ENCODE data around the gene HOMEZ.
A peak's percentile ranks its signal among the peaks of the same experiment; 100 is the strongest.
"Not testable (repeated sequence)": the region's sequence is repeated elsewhere in the genome, so short reads cannot be mapped to it uniquely, and the experiment has no call there.

The HOMEZ gene

DNA sequence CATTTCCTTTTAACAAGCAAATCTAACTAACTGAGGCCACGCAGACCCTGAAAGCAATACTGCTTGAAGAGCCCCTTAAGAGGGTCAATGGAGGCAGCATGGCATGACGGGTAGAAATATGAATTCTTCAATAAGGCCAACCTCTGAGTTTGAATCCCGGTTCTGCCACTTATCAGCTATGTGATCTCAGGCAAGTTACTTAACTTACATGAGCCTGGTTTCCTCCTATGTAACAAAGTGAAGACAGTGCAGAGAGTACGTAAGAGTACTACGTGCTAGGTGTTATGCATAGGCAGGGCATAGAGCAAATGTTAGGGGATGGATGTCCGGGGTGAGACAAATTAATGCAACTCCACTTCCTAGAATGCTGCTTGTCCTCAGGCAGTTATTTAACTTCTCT is 4.7 kb downstream of the HOMEZ start:
- DNase-seq (ENCODE audit: low read depth) = no peak

DNA sequence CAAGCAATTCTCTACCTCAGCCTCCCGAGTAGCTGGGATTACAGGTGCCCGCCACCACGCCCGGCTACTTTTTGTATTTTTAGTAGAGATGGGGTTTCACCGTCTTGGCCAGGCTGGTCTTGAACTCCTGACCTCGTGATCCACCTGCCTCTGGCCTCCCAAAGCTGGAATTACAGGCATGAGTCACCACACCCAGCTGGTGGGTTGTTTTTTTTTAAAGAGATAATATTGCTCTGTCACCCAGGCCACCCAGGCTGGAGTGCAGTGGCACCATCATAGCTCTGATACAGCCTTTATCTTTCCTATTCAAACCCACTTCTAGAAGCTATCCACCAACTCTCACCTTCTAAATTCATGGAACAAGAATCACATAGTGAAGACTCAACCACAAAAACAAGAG is 8.0 kb downstream of the HOMEZ start:
- not testable (repeated sequence) for DNase-seq (ENCODE audit: low read depth)

DNA sequence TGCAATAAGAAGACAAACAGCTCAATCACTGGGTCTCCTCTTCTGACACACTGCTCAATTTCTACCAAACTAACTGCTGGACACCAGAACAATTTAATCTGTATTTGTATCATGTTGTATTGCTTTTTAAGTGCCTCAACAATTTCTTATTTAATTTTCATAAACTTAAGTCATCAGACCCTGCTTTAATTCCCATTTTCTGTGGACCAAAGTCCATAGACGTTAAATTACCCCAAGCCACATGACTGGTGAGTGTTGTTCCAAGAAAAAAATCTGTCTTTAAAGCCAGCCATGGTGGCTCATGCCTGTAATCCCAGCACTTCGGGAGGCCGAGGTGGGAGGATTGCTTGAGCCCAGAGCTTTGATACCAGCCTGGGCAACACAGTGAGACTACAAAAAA is 8.7 kb downstream of the HOMEZ start:
- no peak for DNase-seq (ENCODE audit: low read depth)

DNA sequence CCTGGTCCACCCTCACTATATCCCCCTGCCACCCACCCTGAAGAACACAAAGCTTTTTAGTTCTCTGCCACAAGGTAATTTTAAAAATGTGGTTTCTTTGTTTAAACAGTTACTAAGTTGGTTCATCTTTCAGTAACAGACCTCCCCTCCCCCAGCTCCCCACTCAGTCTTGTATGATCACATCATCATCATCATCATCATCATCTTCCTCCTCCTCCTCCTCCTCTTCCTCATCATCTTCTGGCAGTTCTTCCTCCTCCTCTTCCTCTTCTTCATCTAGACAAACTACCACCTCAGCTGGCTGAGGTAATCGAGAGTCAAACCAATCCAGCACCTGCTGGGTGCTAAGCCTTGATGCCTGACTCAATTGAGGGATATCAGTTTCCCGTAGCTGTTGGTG is 10.5 kb downstream of the HOMEZ start:
- DNase-seq (ENCODE audit: low read depth) = no peak

DNA sequence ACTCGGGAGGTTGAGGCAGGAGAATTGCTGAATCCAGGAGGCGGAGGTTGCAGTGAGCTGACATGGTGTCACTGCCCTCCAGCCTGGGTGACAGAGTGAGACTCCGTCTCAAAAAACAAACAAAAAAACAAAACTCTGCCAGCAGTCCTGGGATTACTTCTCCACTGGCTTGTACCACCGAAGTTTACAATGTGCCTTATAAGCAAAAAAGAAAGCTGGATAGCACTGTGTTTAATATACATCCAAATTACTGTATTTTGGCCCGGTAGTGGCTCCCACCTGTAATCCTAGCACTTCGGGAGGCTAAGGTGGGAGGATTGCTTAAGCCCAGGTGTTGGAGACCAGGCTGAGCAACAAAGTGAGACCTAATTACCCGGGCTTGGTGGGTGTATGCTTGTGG is 16.7 kb downstream of the HOMEZ start:
- DNase-seq (ENCODE audit: low read depth) = no peak

DNA sequence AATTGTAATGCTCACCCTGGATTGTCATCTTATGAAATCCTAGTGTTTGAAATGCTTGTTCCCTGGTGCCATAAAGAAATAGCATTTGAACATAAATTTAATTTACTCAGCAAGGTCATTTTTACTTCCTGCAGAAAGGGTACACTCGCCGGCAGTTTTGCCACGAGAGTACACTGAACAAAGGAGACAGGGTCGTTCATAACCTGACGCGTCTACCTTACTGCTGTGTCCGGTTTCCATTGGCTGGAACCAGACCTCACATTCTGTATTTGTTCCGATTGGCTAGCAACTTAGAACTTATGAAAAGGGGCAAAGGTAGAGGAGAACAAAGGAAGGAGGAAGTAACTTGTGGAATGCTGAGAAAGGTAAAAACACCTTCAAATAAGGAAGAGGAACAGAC is 25.1 kb downstream of the HOMEZ start:
- DNase-seq (ENCODE audit: low read depth) = not testable (repeated sequence)

DNA sequence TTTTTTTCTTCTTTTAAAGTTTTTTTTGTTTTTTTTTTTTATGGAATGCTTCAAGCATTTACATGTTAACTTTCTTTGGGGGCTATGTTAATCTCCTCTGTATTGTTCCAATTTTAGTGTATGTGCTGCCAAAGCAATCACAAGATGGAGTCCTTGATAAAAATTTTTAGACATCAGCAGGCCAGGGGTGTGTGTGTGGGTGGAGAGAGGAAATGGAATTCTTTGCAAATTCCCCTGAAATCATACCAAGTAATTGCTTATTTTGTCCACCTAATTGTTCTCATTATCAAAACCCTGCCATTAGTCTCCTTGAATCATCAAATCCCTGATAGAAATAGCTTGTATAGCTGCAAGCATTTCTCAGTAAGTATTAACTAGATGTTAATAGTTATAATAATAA is 26.5 kb downstream of the HOMEZ start:
- DNase-seq (ENCODE audit: low read depth) = no peak

DNA sequence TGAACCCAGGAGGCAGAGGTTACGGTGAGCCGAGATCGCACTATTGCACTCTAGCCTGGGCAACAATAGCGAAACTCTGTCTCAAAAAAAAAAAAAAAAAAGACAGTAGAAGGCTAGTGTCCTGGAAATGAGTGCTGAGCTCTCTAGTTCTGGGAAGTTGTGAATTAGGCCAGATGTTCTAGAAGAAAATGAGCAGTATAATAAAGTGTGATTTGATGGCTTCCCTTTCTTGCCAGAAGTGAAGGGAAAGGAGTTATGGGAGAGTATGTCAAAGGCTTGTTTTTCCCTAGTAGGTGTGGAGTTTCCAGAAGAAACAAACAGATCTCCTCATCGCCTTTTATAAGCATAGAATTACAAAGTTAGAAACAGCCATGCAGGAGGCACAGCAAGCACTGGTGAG is 27.7 kb downstream of the HOMEZ start:
- DNase-seq (ENCODE audit: low read depth) = no peak

DNA sequence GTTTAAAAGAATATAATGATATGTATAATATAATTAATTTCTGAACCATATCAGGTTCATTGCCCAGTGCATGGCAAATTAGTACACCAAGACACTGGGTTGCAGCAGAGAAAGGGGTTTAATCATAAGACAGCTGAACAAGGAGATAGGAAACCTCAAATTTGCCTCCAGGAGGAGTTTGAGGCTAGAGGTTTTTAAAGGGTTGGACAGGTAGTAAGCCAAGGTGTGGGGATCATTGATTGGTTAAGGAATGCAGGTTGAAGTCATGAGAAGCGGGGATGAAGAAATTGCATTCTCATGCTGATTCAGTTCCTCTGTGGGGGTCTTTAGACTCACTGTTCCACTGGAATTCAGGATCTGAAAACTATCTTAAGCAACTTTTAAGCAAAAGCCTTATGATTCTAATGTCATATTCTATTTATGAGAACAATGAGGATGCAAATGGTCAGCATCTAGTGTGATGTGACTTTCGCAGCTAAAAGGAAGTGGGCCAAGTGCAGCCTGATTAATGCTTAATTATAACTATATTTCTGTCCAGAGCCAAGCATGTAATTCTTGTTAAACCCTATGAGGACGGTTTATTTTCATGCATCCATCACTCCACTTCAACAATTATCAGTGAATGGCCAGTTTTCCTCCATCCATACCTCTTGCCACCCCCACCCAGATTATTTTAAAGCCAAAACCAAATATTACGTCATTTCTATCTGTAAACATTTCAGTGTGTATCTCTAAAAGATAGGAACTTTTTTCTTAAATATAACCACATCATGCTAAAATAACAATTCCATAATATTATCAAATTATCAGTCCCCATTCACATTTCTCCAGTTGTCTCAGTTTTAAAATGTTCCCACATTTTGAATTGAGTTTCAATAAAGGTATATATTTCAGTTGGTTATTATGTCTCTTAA is 33.3 kb downstream of the HOMEZ start:
- DNase-seq (ENCODE audit: low read depth) = no peak

DNA sequence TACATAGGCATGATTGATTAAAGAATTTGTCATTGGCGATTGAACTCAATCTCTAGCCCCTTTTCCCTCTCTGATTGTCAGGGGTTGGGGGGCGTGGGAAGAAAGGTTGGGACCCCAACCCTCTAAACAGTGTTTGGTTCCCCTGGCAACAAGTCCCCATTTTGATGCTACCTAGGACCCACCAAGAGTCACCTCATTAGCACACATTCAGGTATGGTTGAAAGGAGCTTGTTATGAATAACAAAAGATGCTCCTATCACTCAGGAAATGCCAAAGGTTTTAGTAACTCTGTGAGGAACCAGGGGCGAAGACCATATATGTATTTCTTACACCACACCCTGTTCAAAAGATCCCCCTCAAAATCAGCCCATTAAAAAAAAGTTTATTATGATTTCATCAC is 33.9 kb downstream of the HOMEZ start:
- DNase-seq (ENCODE audit: low read depth) = no peak

DNA sequence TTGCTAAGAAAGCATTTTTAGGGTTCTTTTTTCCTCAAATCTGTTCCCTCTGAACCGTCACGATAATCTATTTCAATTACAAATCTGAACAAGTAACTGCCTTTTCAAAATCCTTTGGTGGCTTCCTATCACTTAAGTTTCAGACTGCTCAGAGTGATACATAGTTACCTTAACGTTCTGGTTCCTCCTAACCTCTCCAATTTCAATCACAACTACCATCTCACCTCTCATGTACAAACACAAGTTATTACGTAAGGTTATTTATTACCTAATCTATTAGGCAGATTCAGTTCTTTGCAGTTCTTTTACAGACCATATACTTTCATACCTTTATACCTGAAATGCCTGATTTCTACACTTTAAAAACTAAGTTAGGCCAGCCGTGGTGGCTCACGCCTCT is 36.1 kb downstream of the HOMEZ start:
- no peak for DNase-seq (ENCODE audit: low read depth)

DNA sequence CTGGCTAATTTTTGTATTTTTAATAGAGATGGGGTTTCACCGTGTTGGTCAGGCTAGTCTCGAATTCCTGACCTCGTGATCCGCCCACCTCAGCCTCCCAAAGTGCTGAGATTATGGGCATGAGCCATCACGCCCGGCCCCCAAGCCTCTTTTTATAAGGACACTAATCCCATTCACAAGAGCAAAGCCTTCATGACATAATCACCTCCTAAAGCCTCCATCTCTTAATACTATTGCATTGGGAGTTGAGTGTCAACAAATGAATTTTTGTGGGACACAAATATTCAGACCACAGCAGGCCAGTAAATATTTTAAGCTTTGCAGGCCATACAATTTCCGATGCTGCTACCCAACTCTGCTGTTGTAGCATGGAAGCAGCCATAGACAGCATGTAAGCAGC is 37.3 kb downstream of the HOMEZ start:
- DNase-seq (ENCODE audit: low read depth) = no peak

DNA sequence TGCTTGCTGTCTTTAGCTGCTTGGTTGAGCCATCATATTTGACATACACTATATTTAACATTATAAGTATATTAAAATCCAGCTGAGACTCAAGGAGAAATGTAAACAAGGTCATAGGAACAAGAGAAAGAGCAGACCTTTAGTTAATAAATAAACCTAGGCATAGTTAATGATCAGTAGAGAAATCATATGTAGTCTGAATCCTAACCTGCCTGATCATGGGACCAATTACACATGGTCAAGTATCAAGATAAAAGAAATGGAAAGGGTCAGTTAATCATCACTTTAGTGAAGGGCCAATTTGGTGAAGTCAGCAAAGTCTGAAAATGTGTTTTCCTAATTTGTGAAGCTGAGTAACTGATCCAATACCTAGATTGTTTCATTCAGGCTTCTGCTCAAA is 40.6 kb downstream of the HOMEZ start:
- DNase-seq (ENCODE audit: low read depth) = no peak

DNA sequence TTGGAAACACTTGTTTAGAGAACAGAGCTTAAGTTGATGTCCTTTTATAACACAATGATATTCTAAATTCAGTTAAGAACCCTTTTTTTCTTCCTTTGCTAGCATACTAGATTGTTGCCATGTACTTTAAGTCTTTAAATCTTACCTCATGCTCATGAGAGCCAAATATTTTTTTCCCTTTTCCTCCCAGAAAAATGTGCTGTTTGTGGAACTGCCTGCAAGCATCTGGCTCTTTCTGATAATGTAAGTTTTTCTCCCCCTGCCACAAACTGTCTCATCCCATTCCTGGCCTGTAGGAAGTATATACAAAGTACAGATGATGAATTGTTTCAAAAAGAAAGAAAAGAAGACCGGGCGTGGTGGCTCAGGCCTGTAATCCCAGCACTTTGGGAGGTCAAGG is 42.9 kb downstream of the HOMEZ start:
- DNase-seq (ENCODE audit: low read depth) = no peak

DNA sequence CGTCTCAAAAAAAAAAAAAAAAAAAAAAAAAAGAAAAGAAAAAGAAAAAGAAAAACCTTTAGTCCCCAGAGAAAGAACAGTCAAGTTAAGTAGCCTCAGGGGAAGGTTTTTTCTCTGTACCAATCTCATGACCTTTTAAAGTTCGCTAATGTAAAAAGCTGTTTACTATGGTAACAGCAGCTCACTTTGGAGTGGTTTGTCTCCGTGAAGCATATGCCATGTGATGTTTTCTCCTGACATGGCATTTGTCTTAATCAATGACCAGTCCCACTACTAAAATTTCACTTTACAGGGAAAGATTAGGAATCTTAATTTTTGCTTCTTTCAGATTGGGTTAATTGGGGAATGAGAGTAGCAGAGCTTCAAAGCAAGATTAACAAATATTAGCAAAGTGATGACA is 43.9 kb downstream of the HOMEZ start:
- DNase-seq (ENCODE audit: low read depth) = no peak

DNA sequence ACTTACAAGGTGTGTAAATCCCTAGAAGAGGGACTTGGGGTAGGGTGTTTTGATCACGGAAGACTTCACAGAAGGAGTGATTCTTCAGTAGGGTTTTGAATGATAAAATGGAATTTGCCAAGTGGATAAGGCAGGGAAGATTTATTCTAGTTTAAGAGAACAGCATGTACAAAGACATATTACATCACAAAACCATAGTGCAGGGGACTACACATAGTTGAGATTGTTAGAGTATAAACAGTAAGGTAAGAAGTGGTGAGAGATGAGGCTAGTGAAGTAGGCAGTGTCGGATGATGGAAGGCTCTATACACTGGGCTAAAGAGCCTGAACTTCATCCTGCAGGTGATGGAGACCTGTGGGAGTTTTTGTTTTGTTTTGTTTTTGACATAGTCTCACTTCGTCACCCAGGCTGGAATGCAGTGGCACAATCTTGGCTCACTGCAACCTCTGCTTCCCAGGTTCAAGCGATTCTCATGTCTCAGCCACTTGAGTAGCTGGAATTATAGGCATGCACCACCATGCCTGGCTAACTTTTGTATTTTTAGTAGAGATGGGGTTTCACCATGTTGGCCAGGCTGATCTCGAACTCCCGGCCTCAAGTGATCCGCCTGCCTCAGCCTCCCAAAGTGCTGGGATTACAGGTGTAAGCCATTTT is 44.7 kb downstream of the HOMEZ start:
- DNase-seq (ENCODE audit: low read depth) = not testable (repeated sequence)

DNA sequence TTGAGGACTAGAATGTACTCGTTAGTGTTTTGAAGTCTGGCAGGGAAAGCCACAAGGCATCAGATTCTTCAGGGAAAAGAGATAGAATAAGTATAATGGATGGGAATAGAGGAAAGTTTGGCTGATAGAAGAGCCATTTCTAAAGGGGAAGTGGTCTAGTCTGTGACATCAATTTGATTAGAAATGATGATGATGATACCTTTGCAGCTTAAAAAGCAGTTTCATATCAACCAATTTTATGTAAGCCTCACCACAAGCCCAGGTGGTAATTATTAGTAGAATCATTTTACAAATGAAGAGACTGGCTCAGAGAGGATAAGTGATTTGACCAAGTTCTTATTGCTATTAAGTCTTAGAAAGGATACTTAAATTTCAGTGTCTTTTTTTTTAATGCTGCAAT is 45.3 kb downstream of the HOMEZ start:
- DNase-seq (ENCODE audit: low read depth) = no peak

DNA sequence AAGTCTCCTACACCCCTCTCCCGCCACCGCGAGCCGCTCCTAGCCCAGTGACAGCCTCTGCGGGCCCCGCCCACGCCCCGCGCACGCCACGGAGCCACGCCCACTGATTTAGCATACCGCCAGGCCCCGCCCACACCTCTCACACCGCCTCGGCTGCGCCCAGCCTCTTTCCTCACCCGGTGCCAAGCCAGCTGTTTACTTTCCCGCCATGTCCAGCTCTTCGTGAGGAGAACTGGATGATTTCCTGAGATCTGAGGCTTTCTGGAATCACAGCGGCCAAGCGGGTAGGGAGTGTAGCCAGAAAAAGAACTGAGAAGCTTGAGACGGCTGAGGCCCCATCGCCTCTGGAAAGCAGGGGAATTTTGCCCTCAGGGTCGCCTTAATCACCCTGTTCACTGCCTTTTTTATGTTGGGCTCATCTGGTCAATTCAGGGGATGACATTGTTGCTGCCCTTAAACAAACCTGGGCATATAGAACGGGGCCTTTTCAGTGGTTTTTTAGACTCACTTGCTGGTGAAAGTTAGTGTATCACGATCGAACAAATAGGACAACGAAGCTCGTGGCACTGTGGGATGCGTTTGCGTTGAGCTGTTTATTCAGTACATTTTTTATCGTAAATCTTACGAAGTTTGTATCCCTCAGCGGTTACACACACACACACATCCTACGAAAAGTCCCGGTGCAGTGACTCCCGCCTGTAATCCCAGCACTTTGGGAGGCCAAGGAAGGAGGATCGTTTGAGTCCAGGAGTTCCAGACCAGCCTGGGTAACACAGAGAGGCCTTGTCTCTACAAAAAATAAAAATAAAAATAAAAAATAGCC is 47.9 kb downstream of the HOMEZ start, which contains the start of gene RNF212B:
Gene RNF212B (plus strand): TSS at position 165 of the 823 bp plus-strand sequence. CDS start 2,410 bp downstream, outside the sequence.
- DNase-seq (ENCODE audit: low read depth) = peak; percentile 52

DNA sequence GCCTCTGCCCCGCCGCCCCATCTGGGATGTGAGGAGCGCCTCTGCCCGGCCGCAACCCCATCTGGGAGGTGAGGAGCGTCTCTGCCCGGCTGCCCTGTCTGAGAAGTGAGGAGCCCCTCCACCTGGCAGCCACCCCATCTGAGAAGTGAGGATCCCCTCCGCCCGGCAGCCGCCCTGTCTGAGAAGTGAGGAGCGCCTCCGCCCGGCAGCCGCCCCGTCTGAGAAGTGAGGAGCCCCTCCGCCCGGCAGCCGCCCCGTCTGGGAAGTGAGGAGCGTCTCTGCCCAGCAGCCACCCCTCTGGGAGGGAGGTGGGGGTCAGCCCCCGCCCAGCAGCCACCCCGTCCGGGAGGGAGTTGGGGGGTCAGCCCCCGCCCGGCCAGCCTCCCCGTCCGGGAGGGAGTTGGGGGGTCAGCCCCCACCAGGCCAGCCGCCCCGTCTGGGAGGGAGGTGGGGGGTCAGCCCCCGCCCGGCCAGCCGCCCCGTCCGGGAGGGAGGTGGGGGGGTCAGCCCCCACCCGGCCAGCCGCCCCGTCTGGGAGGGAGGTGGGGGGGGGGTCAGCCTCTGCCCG is 53.6 kb downstream of the HOMEZ start:
- DNase-seq (ENCODE audit: low read depth) = not testable (repeated sequence)

DNA sequence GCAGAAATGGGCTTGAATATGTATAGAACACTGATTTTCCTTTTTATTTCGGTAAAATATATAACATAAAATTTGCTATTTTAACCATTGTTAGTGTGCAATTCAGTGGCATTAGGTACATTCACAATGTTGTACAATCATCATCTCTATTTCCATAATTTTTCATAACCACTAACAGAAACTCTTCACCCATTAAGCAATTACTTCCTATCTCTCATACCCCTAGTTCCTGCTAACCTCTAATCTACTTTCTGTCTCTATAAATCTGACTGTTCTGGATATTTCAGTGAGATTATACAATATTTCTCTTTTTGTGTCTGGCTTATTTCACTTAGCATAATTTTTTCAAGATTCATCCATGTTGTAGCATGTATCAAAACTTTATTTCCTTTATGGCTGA is 57.1 kb downstream of the HOMEZ start:
- DNase-seq (ENCODE audit: low read depth) = no peak

DNA sequence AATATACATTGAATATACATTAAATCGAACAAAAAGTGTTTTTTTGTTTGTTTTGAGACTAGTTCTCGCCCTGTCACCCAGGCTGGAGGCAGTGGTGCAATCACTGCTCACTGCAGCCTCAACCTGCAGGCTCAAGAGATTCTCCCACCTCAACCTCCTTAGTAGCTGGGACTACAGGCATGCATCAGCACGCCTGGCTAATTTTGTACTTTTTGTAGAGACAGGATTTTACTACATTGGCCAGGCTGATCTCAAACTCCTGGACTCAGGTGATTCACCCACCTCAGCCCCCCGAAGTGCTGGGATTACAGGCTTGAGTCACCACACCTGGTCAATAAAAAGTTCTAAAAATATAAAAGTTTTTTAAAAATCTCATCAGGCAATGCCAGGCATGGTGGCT is 58.4 kb downstream of the HOMEZ start:
- no peak for DNase-seq (ENCODE audit: low read depth)

DNA sequence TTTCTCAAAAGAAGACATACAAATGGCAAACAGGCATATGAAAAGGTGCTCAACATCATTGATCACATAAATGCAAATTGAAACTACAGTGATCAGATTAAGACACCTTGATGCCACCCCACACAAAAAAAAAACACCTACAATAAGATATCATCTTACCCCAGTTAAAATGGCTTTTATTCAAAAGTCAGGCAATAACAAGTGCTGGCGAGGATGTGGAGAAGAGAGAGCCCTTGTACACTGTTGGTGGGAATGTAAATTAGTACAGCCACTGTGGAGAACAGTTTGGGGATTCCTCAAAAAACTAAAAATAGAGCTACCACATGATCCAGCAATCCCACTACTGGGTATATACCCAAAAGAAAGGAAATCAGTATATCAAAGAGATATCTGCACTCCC is 61.0 kb downstream of the HOMEZ start:
- DNase-seq (ENCODE audit: low read depth) = not testable (repeated sequence)
